Thyroid gland (tissue), 4 donors: ENCODE data around the gene PRAMEF4. TPM values are rescaled to one million over a fixed set of nuclear protein-coding genes. Genes with fewer than 3 reads are reported as not detected.
"Not testable (repeated sequence)": the region's sequence is repeated elsewhere in the genome, so short reads cannot be mapped to it uniquely, and the experiment has no call there.

Source experiments
- DNase-seq, 2 donors: peaks; one replicate each; pipeline ENCODE4 v3.0.0-alpha.2; 2019
- H3K27ac ChIP-seq, 3 donors: fragments of 200-600 bp; sonication (generic); 1 replicate in 2 of 3; 2 replicates in 1 of 3; pipeline ENCODE4 v1.5.1; 2016 to 2019; ENCODE audit warnings: mild to moderate bottlenecking in 1 of 3, moderate library complexity in 1 of 3
- H3K27me3 ChIP-seq: fragments of 200-600 bp; sonication (generic); one replicate; pipeline ENCODE4 v1.5.1; 2019
- H3K36me3 ChIP-seq, 2 donors: fragments of 200-600 bp; sonication (generic); one replicate each; pipeline ENCODE4 v1.5.1; 2016 to 2019
- H3K4me1 ChIP-seq, 2 donors: fragments of 200-600 bp; sonication (generic); one replicate each; pipeline ENCODE4 v1.5.1; 2017 to 2019
- H3K4me3 ChIP-seq, 3 donors: fragments of 200-600 bp; sonication (generic); replicated peaks in 1 of 3; 1 replicate in 2 of 3; 2 replicates in 1 of 3; pipeline ENCODE4 v1.5.1; 2016; ENCODE audit warnings: mild to moderate bottlenecking in 1 of 3
- H3K9me3 ChIP-seq: fragments of 200-600 bp; sonication (generic); one replicate; pipeline ENCODE4 v1.5.1; 2017
- POLR2A ChIP-seq, 2 donors: fragments of 450-650 bp; IDR thresholded peaks; one replicate each; pipeline ENCODE4 v1.6.1; 2017; ENCODE audit warnings: antibody characterized with exemption in 2 of 2, mild to moderate bottlenecking in 2 of 2, moderate library complexity in 1 of 2
- WGBS, 2 donors: methylation state at CpG; one replicate each; pipeline ENCODE4 v1.1.5; 2017; 5-methylcytosine and 5-hydroxymethylcytosine counted together
- intact Hi-C: fragments of 100-400 bp; cut with DNase I; formaldehyde crosslinking; loops from one replicate; pipeline ENCODE4 v1.15.1; 2023
- small RNA-seq: library from RNA; depleted of rRNA; stranded (forward); fragments of <200 nt; gene quantifications from one replicate; pipeline ENCODE3, GENCODE V24; 2016
- total RNA-seq, 4 donors: library from RNA; depleted of rRNA; stranded (reverse); fragments of >200 nt; gene quantifications; one replicate each; pipeline ENCODE4 v1.2.3, GENCODE V29; 2016
- TF ChIP-seq, protein P1 (sequence below), 6 experiments: fragments of 200-600 bp in 3 of 6; fragments of 450-650 bp in 3 of 6; sonication (generic) in 3 of 6; IDR thresholded peaks; one replicate each; pipeline ENCODE4 v1.5.1; 2016 to 2019; ENCODE audit warnings: antibody characterized with exemption in 6 of 6, mild to moderate bottlenecking in 2 of 6, inconsistent platforms in 1 of 6, moderate library complexity in 1 of 6

Gene PRAMEF4
- total RNA-seq, 4 donors from 2014 or later = not detected

GRCh38 chr1:12851779-12852178, 34.2 kb downstream of the PRAMEF4 start:
- no peaks in the 10 kb centered on the region for H3K36me3 ChIP-seq
- H3K27ac ChIP-seq = no peak overlapping the region
- no peak for DNase-seq
- TF ChIP-seq, protein P1, sequence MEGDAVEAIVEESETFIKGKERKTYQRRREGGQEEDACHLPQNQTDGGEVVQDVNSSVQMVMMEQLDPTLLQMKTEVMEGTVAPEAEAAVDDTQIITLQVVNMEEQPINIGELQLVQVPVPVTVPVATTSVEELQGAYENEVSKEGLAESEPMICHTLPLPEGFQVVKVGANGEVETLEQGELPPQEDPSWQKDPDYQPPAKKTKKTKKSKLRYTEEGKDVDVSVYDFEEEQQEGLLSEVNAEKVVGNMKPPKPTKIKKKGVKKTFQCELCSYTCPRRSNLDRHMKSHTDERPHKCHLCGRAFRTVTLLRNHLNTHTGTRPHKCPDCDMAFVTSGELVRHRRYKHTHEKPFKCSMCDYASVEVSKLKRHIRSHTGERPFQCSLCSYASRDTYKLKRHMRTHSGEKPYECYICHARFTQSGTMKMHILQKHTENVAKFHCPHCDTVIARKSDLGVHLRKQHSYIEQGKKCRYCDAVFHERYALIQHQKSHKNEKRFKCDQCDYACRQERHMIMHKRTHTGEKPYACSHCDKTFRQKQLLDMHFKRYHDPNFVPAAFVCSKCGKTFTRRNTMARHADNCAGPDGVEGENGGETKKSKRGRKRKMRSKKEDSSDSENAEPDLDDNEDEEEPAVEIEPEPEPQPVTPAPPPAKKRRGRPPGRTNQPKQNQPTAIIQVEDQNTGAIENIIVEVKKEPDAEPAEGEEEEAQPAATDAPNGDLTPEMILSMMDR (IDR thresholded peaks at IDR 0.05) = no peak
- no peak for TF ChIP-seq POLR2A (IDR thresholded peaks at IDR 0.05)
- no peak overlapping the region for H3K4me3 ChIP-seq
- no peaks in the 10 kb centered on the region for H3K27me3 ChIP-seq
- intact Hi-C loops = no loop called here
- 71 to 83% methylated on average over 4 of the region's 4 CpGs for WGBS, 2 donors
- H3K9me3 ChIP-seq = no peaks in the 10 kb centered on the region
- no peaks in the 10 kb centered on the region for H3K4me1 ChIP-seq

DNA sequence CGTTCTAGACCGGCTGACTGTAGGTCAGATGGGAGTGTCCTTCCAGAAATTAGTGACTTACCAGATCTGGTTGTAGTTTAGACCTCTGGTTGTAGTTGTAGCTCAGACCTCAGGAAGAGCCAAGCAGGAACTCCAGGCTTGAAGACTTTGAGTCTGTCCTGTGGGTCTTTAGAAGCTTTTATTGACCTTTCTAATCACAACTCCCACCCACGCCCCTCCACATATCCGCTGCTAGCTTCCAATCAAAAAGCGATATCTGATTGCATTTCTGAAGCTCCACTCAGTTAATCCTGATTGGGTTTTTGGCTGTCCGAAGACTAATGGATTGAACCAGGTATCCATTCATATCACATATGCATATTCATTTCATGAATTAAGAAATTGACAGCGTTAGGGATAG, 37.4 kb downstream of the PRAMEF4 start, which contains the start of gene HNRNPCL1:
Gene HNRNPCL1 (minus strand): TSS at position 101 of the 400 bp plus-strand sequence. CDS start 431 bp downstream, outside the sequence.
- H3K9me3 ChIP-seq = not testable (repeated sequence)

GRCh38 chr1:12833251-12833650, 52.8 kb downstream of the PRAMEF4 start:
- H3K9me3 ChIP-seq, H3K36me3 ChIP-seq, H3K27me3 ChIP-seq, DNase-seq, H3K27ac ChIP-seq, H3K4me1 ChIP-seq, H3K4me3 ChIP-seq, intact Hi-C loops: not testable (repeated sequence)
- WGBS, 2 donors = 60 to 66% methylated on average over 2 of the region's 2 CpGs

More for the DNA sequence above, 37.4 kb downstream of the PRAMEF4 start, which contains the start of gene HNRNPCL1:
- DNase-seq, intact Hi-C loops, H3K4me1 ChIP-seq, H3K4me3 ChIP-seq, H3K36me3 ChIP-seq, H3K27ac ChIP-seq, H3K27me3 ChIP-seq: not testable (repeated sequence)
- WGBS, 2 donors = 91 to 92% methylated on average over 7 of the region's 7 CpGs

DNA sequence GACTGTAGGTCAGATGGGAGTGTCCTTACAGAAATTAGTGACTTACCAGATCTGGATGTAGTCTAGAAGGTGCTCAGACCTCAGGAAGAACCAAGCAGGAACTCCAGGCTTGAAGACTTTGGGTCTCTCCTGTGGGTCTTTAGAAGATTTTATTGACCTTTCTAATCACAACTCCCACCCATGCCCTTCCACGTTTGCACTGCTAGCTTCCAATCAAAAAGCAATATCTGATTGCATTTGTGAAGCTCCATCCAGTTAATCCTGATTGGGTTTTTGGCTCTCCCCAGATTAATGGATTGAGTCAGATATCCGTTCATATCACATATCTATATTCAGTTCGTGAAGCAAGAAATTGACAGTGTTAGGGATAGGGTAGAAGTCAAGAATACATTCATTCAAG, 54.7 kb downstream of the PRAMEF4 start, which contains the start of gene PRAMEF11:
Gene PRAMEF11 (minus strand): TSS at position 101 of the 400 bp plus-strand sequence. CDS start 2,621 bp downstream, outside the sequence.
- H3K4me3 ChIP-seq, H3K9me3 ChIP-seq, H3K4me1 ChIP-seq, H3K27ac ChIP-seq, intact Hi-C loops, DNase-seq, H3K27me3 ChIP-seq, H3K36me3 ChIP-seq: not testable (repeated sequence)
- 72 to 73% methylated on average over 3 of the region's 3 CpGs for WGBS, 2 donors

Small RNAs within 50 kb of the gene (small RNA-seq; reads per million reads assigned to genes)
- not detected for gene RNU6-1072P

Other genes starting within 250 kb of the PRAMEF4 start
- not detected for gene AADACL4, start 242.1 kb downstream of the PRAMEF4 start, total RNA-seq
- not detected for gene AADACL3, start 170.1 kb downstream of the PRAMEF4 start, total RNA-seq
- not detected for gene CFAP107, start 140.0 kb downstream of the PRAMEF4 start, total RNA-seq
- not detected for gene PRAMEF12, start 112.5 kb downstream of the PRAMEF4 start, total RNA-seq
- not detected for gene PRAMEF1, start 94.8 kb downstream of the PRAMEF4 start, total RNA-seq
- gene PRAMEF11, start 54.8 kb downstream of the PRAMEF4 start, total RNA-seq = not detected
- gene HNRNPCL1, start 37.5 kb downstream of the PRAMEF4 start, total RNA-seq = not detected
- gene PRAMEF2, start 29.1 kb downstream of the PRAMEF4 start, total RNA-seq = not detected
- not detected for gene PRAMEF10, start 12.1 kb upstream of the PRAMEF4 start, total RNA-seq
- gene PRAMEF7, start 30.4 kb upstream of the PRAMEF4 start, total RNA-seq = not detected
- not detected for gene PRAMEF6, start 61.4 kb upstream of the PRAMEF4 start, total RNA-seq
- gene PRAMEF27, start 170.4 kb upstream of the PRAMEF4 start, total RNA-seq = not detected
- gene HNRNPCL3, start 174.6 kb upstream of the PRAMEF4 start, total RNA-seq = not detected
- gene PRAMEF25, start 184.6 kb upstream of the PRAMEF4 start, total RNA-seq = not detected
- gene HNRNPCL2, start 230.7 kb upstream of the PRAMEF4 start, total RNA-seq = not detected